Measurements from ENCODE around the gene VDAC2.
A peak's percentile ranks its signal among the peaks of the same experiment; 100 is the strongest.

VDAC2 gene

DNA sequence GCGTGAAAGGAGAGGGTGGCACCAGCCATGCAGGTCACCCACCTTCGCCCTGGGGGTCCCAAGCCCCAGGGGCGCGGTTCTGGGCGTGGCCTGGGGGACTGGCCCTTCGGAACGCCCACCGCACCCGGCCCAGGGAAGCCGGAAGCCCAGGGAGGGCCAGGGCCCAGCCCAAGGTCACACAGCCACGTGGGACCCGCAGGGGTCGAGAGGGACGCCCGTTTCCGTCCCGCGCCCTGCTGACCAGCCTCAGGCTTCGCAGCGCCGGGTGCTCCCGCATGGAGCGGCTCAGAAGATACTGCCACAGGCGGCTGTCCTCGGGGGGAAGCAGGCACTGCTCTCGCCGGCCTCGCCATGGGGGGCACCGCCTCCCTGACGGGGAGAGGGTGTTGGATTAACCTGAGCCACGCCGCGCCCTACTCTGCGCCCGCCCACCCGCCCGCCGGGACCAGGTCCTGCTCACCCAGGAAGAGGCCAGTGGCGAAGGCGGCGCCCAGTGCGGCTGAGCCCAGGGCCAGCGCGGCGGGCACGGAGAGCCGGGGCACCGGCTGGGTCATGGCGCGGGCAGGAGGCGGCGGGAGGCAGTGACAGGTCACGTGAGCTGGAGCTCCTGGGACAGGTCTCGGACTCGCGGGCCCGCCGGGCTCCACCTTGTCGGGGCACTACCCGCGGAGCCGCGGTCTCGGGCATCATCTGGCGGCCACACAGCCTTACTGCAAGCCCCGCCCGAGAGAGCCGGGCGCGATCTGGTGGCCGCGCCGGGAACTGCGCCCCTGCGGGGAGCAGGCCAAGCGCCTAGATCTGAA lies 25.0 kb downstream of the VDAC2 start, which contains the start of gene COMTD1:
TSS of gene COMTD1 (minus strand) at position 583 of the 803 bp plus-strand sequence. CDS start at position 554, 29 bp downstream.
- Histone ChIP-seq H3K4me3 (ENCODE audit: low read length) (peak within 1 kb of the TSS; percentile 95), H3K9ac (ENCODE audit: low read length) (peak within 1 kb of the TSS; percentile 85)
- TF ChIP-seq CTCF (IDR thresholded peaks at IDR 0.05; ENCODE audit: low read depth, low read length) (peak; percentile 92), EZH2phosphoT487 (IDR thresholded peaks at IDR 0.05; ENCODE audit: low read depth) (no peak)

DNA sequence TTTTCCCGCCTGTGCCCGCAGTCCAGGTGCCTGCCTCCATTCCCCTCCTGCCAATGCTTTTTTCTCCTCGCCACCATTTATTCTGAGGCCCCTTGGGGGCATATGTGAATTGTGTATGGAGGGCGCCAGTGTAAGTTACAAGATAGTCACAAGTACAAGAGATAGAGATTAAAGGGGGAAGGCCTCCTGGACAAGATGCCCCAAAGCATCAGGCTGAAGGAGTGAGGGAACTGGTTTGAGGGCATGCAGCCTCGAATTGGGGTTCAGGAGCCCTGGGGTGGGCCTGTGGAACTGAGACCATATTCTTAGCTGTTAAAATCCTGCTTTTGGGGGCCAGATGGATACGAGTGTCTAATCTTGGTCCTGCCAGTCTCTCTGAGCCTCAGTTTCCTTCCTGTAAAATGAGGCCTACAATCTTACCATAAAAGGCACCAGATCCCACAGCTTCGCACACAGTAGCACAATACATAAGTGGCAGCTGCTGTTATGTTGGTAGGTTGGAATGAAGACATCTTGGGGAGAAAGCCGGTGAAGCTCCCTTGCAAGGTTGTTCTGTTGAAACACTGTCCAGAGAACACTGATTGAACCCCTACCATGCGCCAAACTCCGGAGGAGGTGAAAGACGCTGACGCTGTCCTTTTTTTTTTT lies 25.7 kb downstream of the VDAC2 start:
- Histone ChIP-seq H3K36me3 (replicated peaks; ENCODE audit: low read depth, low read length) (peaks cover 17% of the 10 kb centered on the region), H3K27me3 (ENCODE audit: low read depth, low read length) (no peaks in the 10 kb centered on the region), H3K27ac (ENCODE audit: low read length) (no peak overlapping the region), H3K4me3 (ENCODE audit: low read length) (peak overlapping the region; percentile 95), H3K4me1 (ENCODE audit: low read length) (peaks cover 11% of the 10 kb centered on the region), H2AFZ (ENCODE audit: low read depth, low read length) (peak overlapping the region; percentile 87), H3K79me2 (ENCODE audit: low read length) (no peaks in the 10 kb centered on the region), H3K4me2 (ENCODE audit: low read length) (peak overlapping the region; percentile 61), H3K9ac (ENCODE audit: low read length) (peak overlapping the region; percentile 43), H4K20me1 (ENCODE audit: insufficient read depth, low read length) (no peaks in the 10 kb centered on the region), H3K9me3 (ENCODE audit: insufficient read depth, low read length) (no peaks in the 10 kb centered on the region)
- TF ChIP-seq CTCF (IDR thresholded peaks at IDR 0.05; ENCODE audit: low read depth, low read length): no peak; the same call in 1 of the 2 replicates
- no peak for TF ChIP-seq EZH2phosphoT487 (IDR thresholded peaks at IDR 0.05; ENCODE audit: low read depth)

More for the DNA sequence above, 25.0 kb downstream of the VDAC2 start, which contains the start of gene COMTD1:
- Histone ChIP-seq H2AFZ (ENCODE audit: low read depth, low read length) (peak within 1 kb of the TSS; percentile 87), H3K4me1 (ENCODE audit: low read length) (peaks cover 11% of the 10 kb centered on the region), H3K9me3 (ENCODE audit: insufficient read depth, low read length) (no peaks in the 10 kb centered on the region), H3K27ac (ENCODE audit: low read length) (peak within 1 kb of the TSS; percentile 66), H3K36me3 (replicated peaks; ENCODE audit: low read depth, low read length) (peaks cover 18% of the 10 kb centered on the region), H4K20me1 (ENCODE audit: insufficient read depth, low read length) (no peaks in the 10 kb centered on the region), H3K4me2 (ENCODE audit: low read length) (peak within 1 kb of the TSS; percentile 94), H3K27me3 (ENCODE audit: low read depth, low read length) (no peaks in the 10 kb centered on the region), H3K79me2 (ENCODE audit: low read length) (no peaks in the 10 kb centered on the region)

DNA sequence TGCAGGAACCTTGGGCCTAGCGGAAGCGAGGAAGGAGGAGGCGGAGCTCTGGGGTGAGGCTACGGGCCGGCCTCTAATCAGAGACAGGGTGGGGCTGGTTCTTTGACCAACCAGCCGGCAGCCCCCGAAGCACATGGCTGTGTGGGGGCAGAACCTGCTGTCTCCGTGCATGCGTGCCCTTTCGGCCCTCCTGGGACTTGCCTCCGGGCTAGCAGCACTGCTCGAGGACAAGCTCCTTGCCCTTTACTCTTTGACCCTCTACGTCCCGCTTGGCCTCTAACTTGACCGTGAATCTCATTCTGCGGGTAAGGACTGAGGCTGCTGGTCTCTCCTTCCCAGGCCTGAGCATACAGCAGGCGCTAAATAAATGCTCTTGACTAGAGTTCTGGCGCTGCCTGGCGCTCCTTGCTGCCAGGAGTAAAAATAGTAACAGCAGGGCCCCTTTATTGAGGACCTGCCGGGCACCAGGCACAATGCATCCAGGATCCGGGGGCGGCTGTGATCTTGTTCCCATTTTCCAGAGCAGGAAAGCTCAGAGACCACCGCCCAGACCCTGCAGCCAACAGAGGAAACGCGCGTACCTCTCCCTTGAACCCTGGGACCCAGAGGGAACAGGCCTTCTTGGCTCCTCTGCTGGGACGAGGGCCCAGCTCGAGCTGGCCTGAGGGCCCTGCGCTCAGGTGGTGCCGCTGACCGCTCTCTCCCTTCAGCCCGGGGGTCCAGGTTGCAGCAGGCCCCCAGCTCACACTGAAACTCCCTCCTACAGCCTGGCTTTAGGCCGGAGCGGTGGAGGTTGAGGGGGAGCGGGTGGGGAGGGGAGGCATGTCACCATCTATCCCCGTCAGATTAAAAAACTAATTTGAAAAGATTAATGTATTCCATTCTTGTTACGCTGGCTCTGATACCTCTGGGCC lies 27.8 kb downstream of the VDAC2 start:
- Histone ChIP-seq H3K4me1 (ENCODE audit: low read length) (peaks cover 10% of the 10 kb centered on the region), H3K9me3 (ENCODE audit: insufficient read depth, low read length) (no peaks in the 10 kb centered on the region), H3K4me2 (ENCODE audit: low read length) (no peak overlapping the region), H3K79me2 (ENCODE audit: low read length) (no peaks in the 10 kb centered on the region), H3K4me3 (ENCODE audit: low read length) (no peak overlapping the region), H3K9ac (ENCODE audit: low read length) (no peak overlapping the region), H2AFZ (ENCODE audit: low read depth, low read length) (no peak overlapping the region), H3K36me3 (replicated peaks; ENCODE audit: low read depth, low read length) (peaks cover under 1% of the 10 kb centered on the region), H3K27me3 (ENCODE audit: low read depth, low read length) (no peaks in the 10 kb centered on the region), H3K27ac (ENCODE audit: low read length) (no peak overlapping the region), H4K20me1 (ENCODE audit: insufficient read depth, low read length) (no peaks in the 10 kb centered on the region)
- TF ChIP-seq EZH2phosphoT487 (IDR thresholded peaks at IDR 0.05; ENCODE audit: low read depth): no peak
- TF ChIP-seq CTCF (IDR thresholded peaks at IDR 0.05; ENCODE audit: low read depth, low read length): no peak

All from OCI-LY3 (cell line).